ENCODE results near the gene DCTPP1. TPM values are rescaled to one million over a fixed set of nuclear protein-coding genes. Genes with fewer than 3 reads are reported as not detected.

The DCTPP1 gene
- total RNA-seq, 1 experiment from 2014 or later, result 125 TPM

GRCh38 chr16:30457743-30458560 is 28.1 kb upstream of the DCTPP1 start:
- no peak for TF ChIP-seq EGR1 (IDR thresholded peaks at IDR 0.05; ENCODE audit: low read depth)
- no peak for TF ChIP-seq CTCF (IDR thresholded peaks at IDR 0.05 in 2 of 3, conservative IDR thresholded peaks at IDR 0.05 in 1 of 3; ENCODE audit: borderline replicate concordance in 1 of 3, insufficient read depth in 1 of 3, low read depth in 2 of 3, low read length in 2 of 3)
- TF ChIP-seq CBX3 (IDR thresholded peaks at IDR 0.05; ENCODE audit: low read depth), result no peak
- no peak for TF ChIP-seq POLR2AphosphoS5 (IDR thresholded peaks at IDR 0.05; ENCODE audit: low read depth, low read length)
- no peak for TF ChIP-seq SP1 (IDR thresholded peaks at IDR 0.05; ENCODE audit: low read depth)
- no peak for TF ChIP-seq REST (IDR thresholded peaks at IDR 0.05; ENCODE audit: low read depth)
- TF ChIP-seq ELF1 (IDR thresholded peaks at IDR 0.05; ENCODE audit: borderline replicate concordance, low read depth), result no peak
- no peak for TF ChIP-seq JUND (IDR thresholded peaks at IDR 0.05)
- TF ChIP-seq, protein P1, sequence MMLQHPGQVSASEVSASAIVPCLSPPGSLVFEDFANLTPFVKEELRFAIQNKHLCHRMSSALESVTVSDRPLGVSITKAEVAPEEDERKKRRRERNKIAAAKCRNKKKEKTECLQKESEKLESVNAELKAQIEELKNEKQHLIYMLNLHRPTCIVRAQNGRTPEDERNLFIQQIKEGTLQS (IDR thresholded peaks at IDR 0.05), result no peak
- TF ChIP-seq POLR2A (IDR thresholded peaks at IDR 0.05; ENCODE audit: borderline replicate concordance, extremely low read depth, insufficient read depth, insufficient read length), result no peak
- no peak for TF ChIP-seq FOSL1 (IDR thresholded peaks at IDR 0.05; ENCODE audit: low read depth)
- TF ChIP-seq SRF (IDR thresholded peaks at IDR 0.05; ENCODE audit: low read depth), result no peak
- TF ChIP-seq CEBPB (IDR thresholded peaks at IDR 0.05; ENCODE audit: low read depth), result no peak
- no peak for TF ChIP-seq TCF7L2 (IDR thresholded peaks at IDR 0.05; ENCODE audit: borderline replicate concordance, extremely low read depth, insufficient read depth, insufficient read length)
- no peak for TF ChIP-seq YY1 (IDR thresholded peaks at IDR 0.05; ENCODE audit: extremely low read depth, insufficient replicate concordance, low read depth, low read length)
- no peak for TF ChIP-seq RAD21 (IDR thresholded peaks at IDR 0.05; ENCODE audit: low read depth)
- TF ChIP-seq, protein P2, sequence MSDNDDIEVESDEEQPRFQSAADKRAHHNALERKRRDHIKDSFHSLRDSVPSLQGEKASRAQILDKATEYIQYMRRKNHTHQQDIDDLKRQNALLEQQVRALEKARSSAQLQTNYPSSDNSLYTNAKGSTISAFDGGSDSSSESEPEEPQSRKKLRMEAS (IDR thresholded peaks at IDR 0.05), result no peak
- TF ChIP-seq EZH2phosphoT487 (IDR thresholded peaks at IDR 0.05; ENCODE audit: borderline replicate concordance), result no peak
- no peak for TF ChIP-seq EZH2 (IDR thresholded peaks at IDR 0.05)
- Histone ChIP-seq H3K4me2 (ENCODE audit: low read length) (no peak overlapping the region), H3K27ac (ENCODE audit: low read depth, low read length) (no peak overlapping the region), H3K36me3 (ENCODE audit: control insufficient read depth in 1 of 2, insufficient read depth in 2 of 2, low read length in 2 of 2) (no peaks in the 10 kb centered on the region), H4K20me1 (ENCODE audit: insufficient read depth) (no peaks in the 10 kb centered on the region), H3K27me3 (ENCODE audit: insufficient read depth, low read length) (no peaks in the 10 kb centered on the region), H2AFZ (ENCODE audit: low read depth, low read length, poor library complexity, severe bottlenecking) (no peak overlapping the region), H3K9me2 (ENCODE audit: insufficient read depth) (no peaks in the 10 kb centered on the region), H3K4me1 (ENCODE audit: control insufficient read depth in 1 of 2, insufficient read depth in 2 of 2, low read length in 2 of 2) (no peaks in the 10 kb centered on the region), H3K9ac (ENCODE audit: low read length) (no peak overlapping the region), H3K9me3 (ENCODE audit: control insufficient read depth in 1 of 2, insufficient read depth in 1 of 2, low read depth in 1 of 2, low read length in 2 of 2) (no peaks in the 10 kb centered on the region), H3K79me2 (ENCODE audit: insufficient read depth, low read length) (no peaks in the 10 kb centered on the region), H3K4me3 (replicated peaks in 1 of 2; ENCODE audit: low read depth in 1 of 2, low read length in 2 of 2) (no peak overlapping the region)
- no TSS peak for BruUV-seq (replicated peaks)
- CTCF ChIA-PET, result interaction anchor here (0.6 to 1.5 kb wide), 2 partner anchors 9 to 18 kb away, joined by 3 to 4 read pairs; no protein-coding TSS in a partner anchor
- intact Hi-C loops (cut with micrococcal nuclease), result no loop called here
- POLR2A ChIA-PET, result interaction anchor here (1.1 kb wide), 1 partner anchor 20 kb away, joined by 8 read pairs; no protein-coding TSS in a partner anchor
- RAD21 ChIA-PET (ENCODE audit: low non-redundant PET in 1 of 2, low total read pairs in 2 of 2, uncharacterized antibody in 2 of 2, unreplicated experiment in 2 of 2), result no interaction called here
- no peak for ATAC-seq
- DNase-seq (ENCODE audit: low read depth, low spot score), result no peak
